Activated CD4-positive, alpha-beta T cell treated with anti-CD3 and anti-CD28 coated beads, Interleukin-10, Interleukin-2, amounts not matched to agents 100 ng/mL and 50 ng/mL, durations not matched to agents 16 hours and 8 hours (primary cell): ENCODE data around the gene ZBTB48.

Experiments
- DNase-seq: peaks from one replicate; pipeline ENCODE4 v3.0.0-alpha.2; 2020

ZBTB48 gene

DNA sequence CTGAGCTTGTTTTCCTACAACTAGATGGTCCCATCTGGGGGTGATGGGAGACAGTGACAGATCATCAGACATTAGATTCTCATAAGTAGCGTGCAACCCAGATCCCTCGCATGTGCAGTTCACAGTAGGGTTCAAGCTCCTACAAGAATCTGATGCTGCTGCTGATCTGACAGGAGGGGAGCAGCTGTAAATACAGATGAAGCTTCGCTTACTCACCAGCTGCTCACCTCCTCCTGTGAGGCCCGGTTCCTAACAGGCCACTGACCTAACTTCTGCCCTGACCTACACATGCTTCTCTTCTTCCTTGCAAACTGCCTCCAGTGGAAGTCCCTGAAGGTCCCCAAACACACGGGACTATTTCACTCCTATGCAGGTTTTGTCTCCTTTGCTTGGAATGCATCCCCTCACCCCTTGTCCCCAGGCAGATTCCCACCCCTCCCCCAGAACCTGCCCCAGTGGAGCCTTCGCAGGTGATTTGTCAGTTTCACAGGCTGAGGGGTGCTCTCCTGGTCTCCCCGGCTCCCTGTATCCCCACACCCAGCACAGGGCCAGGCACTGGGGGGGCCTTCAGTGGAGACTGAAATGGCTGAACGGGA lies 5.7 kb upstream of the ZBTB48 start:
- no peak for DNase-seq

- no peak for DNase-seq
Measured at GRCh38 chr1:6574818-6575217, 5.0 kb upstream of the ZBTB48 start.

GRCh38 chr1:6577831-6578525 lies 1.8 kb upstream of the ZBTB48 start:
- DNase-seq: no peak

- DNase-seq: no peak
Measured at GRCh38 chr1:6578624-6579373, 995 bp upstream of the ZBTB48 start.

- DNase-seq: no peak
Measured at GRCh38 chr1:6580119-6580592, 362 bp downstream of the ZBTB48 start.

DNA sequence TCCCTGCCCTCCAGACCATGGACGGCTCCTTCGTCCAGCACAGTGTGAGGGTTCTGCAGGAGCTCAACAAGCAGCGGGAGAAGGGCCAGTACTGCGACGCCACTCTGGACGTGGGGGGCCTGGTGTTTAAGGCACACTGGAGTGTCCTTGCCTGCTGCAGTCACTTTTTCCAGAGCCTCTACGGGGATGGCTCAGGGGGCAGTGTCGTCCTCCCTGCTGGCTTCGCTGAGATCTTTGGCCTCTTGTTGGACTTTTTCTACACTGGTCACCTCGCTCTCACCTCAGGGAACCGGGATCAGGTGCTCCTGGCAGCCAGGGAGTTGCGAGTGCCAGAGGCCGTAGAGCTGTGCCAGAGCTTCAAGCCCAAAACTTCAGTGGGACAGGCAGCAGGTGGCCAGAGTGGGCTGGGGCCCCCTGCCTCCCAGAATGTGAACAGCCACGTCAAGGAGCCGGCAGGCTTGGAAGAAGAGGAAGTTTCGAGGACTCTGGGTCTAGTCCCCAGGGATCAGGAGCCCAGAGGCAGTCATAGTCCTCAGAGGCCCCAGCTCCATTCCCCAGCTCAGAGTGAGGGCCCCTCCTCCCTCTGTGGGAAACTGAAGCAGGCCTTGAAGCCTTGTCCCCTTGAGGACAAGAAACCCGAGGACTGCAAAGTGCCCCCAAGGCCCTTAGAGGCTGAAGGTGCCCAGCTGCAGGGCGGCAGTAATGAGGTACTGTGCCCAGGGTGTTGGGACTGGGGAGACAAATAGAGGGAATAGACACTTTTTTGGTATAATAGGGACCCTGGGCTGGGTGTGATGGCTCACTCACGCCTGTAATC lies 1.0 kb downstream of the ZBTB48 start:
- DNase-seq: no peak

GRCh38 chr1:6581561-6582305 lies 1.9 kb downstream of the ZBTB48 start:
- no peak for DNase-seq

GRCh38 chr1:6582370-6582769 lies 2.6 kb downstream of the ZBTB48 start:
- no peak for DNase-seq

- no peak for DNase-seq
Measured at GRCh38 chr1:6584126-6585080, 4.6 kb downstream of the ZBTB48 start.

DNA sequence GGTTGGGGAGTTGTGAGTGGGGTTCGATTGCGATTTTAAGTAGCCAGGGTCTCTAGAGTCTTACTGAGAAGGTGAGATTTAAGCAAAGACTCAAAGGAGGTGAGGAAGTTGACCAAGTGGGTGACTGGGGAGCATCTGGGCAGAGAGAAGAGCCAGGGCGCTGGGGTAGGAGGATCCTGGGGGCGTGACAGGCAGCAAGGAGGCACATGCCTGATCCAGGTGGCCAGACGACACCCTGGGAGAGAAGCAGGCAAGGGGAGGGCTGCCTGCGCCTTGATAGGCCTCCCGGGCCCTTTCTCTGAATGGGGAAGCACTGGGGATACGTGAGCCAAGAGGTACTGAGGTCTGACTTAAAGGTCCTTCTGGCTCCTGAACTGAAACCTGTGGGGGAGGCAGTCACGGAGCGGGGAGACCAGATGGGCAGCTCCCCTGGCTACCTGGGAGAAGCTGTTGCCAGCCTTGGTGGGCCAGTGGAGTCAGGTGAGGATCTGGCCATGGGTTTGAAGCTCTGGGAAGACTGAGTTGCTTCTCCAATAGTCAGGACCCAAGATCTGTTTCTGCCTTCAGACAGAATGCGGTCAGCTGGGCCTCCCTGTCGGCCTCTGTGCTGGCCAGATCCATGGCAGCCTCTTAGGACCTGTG lies 5.4 kb downstream of the ZBTB48 start:
- no peak for DNase-seq

GRCh38 chr1:6585841-6586240 lies 6.0 kb downstream of the ZBTB48 start:
- DNase-seq: no peak

- DNase-seq: no peak
Measured at GRCh38 chr1:6586404-6586816, 6.6 kb downstream of the ZBTB48 start.

GRCh38 chr1:6587261-6588005 lies 7.6 kb downstream of the ZBTB48 start:
- no peak for DNase-seq

- DNase-seq: no peak
Measured at GRCh38 chr1:6588128-6588892, 8.5 kb downstream of the ZBTB48 start.

GRCh38 chr1:6588893-6589520 lies 9.2 kb downstream of the ZBTB48 start:
- DNase-seq: no peak

GRCh38 chr1:6590046-6590445 lies 10.3 kb downstream of the ZBTB48 start:
- DNase-seq: no peak

DNA sequence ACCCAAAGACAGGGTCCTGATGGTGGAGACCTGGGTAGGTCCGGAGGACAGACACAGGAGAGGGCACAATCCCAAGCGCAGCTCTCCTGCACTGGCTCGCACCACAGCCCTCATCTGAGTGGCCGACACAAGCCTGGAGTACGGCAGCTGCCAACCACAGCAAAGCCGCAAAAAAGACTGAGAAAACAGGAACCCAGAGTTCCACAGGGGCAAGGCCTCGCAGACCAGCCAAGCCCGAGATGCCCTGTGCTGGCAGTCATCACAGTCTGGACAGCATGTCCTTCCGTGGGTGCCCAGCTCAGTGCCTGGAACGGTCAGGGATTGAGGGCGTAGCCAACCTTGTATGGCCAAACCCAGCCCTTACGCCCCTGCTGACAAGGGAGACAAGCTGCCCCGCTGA lies 11.4 kb downstream of the ZBTB48 start:
- DNase-seq: no peak

DNA sequence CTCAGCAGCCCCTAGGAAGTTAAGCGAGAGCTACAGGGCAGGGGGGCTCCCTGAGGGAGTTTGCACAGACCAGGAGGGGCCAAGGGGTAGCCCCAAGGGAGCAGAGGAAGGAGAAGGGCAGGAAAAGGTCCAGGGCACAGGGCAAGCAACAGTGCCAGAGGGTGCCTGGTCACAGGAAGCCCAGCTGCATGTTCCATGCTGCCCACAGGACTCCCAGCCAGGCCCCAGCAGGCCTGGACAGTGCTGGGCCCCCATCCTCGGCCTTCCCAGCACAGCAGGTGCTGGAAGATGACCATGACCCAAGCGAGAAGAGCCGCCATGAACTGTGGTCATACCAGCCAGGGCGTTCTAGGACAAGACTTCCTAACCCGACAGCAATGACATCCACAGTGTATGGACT lies 11.8 kb downstream of the ZBTB48 start:
- no peak for DNase-seq

DNA sequence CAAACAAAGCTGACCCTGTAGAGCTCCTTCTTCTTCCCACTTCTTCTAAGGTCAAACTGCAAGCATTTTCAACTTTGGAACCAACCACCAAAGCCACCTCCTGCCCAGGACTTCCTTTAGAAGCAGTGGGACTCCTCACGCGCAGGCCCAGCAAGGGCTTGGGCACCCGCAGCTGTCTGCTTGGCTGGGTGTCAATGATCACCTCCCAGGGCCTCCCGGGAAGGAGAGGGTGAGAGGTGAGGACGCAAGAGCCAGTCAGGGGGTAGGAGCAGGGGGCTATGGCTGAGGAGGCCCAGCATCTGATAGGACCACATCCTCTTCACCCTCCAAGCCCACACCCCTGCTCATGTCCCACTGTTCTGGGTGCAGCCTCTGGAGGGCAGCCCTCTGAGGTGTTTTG lies 12.6 kb downstream of the ZBTB48 start:
- no peak for DNase-seq
